A549 (cell line): ENCODE data around the gene HSPG2.

Experiments used
- CEBPB ChIP-seq, 2 experiments: fragments of >200 bp in 1 of 2; sonication (Bioruptor Twin) in 1 of 2; formaldehyde crosslinking in 1 of 2; IDR thresholded peaks; 2 replicates each; pipeline ENCODE4 v1.6.1; 2012 to 2016
- TF ChIP-seq, protein P1 (sequence below): fragments of >200 bp; sonication (Bioruptor Twin); formaldehyde crosslinking; IDR thresholded peaks from 3 replicates; pipeline ENCODE4 v1.5.1; 2016
- TF ChIP-seq, protein P2 (sequence below): fragments of 200-600 bp; sonication (generic); IDR thresholded peaks from 2 replicates; pipeline ENCODE4 v1.6.1; 2016; ENCODE audit warnings: antibody characterized with exemption, mild to moderate bottlenecking, moderate library complexity

DNA sequence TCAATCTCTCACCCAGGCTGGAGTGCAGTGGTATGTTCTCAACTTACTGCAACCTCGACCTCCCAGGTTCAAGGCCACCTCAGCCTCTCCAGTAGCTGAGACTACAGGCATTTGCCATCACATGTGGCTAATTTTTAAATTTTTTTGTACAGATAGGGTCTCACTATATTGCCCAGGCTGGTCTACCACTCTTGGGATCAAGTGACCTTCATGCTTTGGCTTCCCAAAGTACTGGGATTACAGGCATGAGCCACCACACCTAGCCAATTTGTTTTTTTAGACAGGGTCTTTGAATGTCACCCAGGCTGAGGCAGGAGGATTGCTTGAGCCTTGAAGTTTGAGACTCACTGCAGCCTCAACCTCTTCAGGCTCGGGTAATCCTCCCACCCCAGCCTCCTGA lies 144.0 kb downstream of the HSPG2 start:
- TF ChIP-seq, protein P1, sequence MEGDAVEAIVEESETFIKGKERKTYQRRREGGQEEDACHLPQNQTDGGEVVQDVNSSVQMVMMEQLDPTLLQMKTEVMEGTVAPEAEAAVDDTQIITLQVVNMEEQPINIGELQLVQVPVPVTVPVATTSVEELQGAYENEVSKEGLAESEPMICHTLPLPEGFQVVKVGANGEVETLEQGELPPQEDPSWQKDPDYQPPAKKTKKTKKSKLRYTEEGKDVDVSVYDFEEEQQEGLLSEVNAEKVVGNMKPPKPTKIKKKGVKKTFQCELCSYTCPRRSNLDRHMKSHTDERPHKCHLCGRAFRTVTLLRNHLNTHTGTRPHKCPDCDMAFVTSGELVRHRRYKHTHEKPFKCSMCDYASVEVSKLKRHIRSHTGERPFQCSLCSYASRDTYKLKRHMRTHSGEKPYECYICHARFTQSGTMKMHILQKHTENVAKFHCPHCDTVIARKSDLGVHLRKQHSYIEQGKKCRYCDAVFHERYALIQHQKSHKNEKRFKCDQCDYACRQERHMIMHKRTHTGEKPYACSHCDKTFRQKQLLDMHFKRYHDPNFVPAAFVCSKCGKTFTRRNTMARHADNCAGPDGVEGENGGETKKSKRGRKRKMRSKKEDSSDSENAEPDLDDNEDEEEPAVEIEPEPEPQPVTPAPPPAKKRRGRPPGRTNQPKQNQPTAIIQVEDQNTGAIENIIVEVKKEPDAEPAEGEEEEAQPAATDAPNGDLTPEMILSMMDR, result no peak
- TF ChIP-seq, protein P2, sequence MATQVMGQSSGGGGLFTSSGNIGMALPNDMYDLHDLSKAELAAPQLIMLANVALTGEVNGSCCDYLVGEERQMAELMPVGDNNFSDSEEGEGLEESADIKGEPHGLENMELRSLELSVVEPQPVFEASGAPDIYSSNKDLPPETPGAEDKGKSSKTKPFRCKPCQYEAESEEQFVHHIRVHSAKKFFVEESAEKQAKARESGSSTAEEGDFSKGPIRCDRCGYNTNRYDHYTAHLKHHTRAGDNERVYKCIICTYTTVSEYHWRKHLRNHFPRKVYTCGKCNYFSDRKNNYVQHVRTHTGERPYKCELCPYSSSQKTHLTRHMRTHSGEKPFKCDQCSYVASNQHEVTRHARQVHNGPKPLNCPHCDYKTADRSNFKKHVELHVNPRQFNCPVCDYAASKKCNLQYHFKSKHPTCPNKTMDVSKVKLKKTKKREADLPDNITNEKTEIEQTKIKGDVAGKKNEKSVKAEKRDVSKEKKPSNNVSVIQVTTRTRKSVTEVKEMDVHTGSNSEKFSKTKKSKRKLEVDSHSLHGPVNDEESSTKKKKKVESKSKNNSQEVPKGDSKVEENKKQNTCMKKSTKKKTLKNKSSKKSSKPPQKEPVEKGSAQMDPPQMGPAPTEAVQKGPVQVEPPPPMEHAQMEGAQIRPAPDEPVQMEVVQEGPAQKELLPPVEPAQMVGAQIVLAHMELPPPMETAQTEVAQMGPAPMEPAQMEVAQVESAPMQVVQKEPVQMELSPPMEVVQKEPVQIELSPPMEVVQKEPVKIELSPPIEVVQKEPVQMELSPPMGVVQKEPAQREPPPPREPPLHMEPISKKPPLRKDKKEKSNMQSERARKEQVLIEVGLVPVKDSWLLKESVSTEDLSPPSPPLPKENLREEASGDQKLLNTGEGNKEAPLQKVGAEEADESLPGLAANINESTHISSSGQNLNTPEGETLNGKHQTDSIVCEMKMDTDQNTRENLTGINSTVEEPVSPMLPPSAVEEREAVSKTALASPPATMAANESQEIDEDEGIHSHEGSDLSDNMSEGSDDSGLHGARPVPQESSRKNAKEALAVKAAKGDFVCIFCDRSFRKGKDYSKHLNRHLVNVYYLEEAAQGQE, result no peak
- TF ChIP-seq CEBPB (IDR thresholded peaks at IDR 0.05), result no peak
